GM10266 (cell line): ENCODE data around the gene C11orf65.
"Not testable (repeated sequence)": the region's sequence is repeated elsewhere in the genome, so short reads cannot be mapped to it uniquely, and the experiment has no call there.

Experiments used
- DNase-seq: peaks from one replicate; pipeline ENCODE4 v3.0.0; 2012; ENCODE audit errors: extremely low spot score
- CTCF ChIP-seq: IDR thresholded peaks from 2 replicates; pipeline ENCODE4 v1.5.1; 2012; ENCODE audit warnings: mild to moderate bottlenecking, low read depth; ENCODE audit not compliant: control insufficient read depth, insufficient read depth; ENCODE audit errors: missing control alignments

C11orf65 gene

GRCh38 chr11:108398439-108398838 lies 68.9 kb downstream of the C11orf65 start:
- no peak for DNase-seq
- TF ChIP-seq CTCF: no peak

GRCh38 chr11:108396672-108397071 lies 70.7 kb downstream of the C11orf65 start:
- not testable (repeated sequence) for DNase-seq

- no peak for DNase-seq
- no peak for TF ChIP-seq CTCF
Measured at GRCh38 chr11:108394744-108395284, 72.5 kb downstream of the C11orf65 start.

- TF ChIP-seq CTCF: no peak
Measured at GRCh38 chr11:108393046-108393445, 74.3 kb downstream of the C11orf65 start.

GRCh38 chr11:108392353-108392752 lies 75.0 kb downstream of the C11orf65 start:
- no peak for DNase-seq
- TF ChIP-seq CTCF: no peak

More at GRCh38 chr11:108393046-108393445, 74.3 kb downstream of the C11orf65 start:
- DNase-seq: no peak

- TF ChIP-seq CTCF: no peak
- DNase-seq: no peak
Measured at GRCh38 chr11:108388576-108388975, 78.8 kb downstream of the C11orf65 start.

GRCh38 chr11:108373505-108373904 lies 93.8 kb downstream of the C11orf65 start:
- not testable (repeated sequence) for DNase-seq

GRCh38 chr11:108370990-108371389 lies 96.3 kb downstream of the C11orf65 start:
- no peak for DNase-seq
- no peak for TF ChIP-seq CTCF
